HEK293T (cell line): ENCODE data around the gene ERCC8.

ENCODE experiments used
- ARNT ChIP-seq: fragments of 450-650 bp; IDR thresholded peaks from 2 replicates; pipeline ENCODE4 v1.6.1; 2017; ENCODE audit warnings: mild to moderate bottlenecking
- ELF4 ChIP-seq: fragments of 450-650 bp; IDR thresholded peaks from 2 replicates; pipeline ENCODE4 v1.6.1; 2017; ENCODE audit warnings: antibody characterized with exemption
- FOXA1 ChIP-seq: fragments of 450-650 bp; IDR thresholded peaks from 2 replicates; pipeline ENCODE4 v1.6.1; 2016; ENCODE audit warnings: mild to moderate bottlenecking
- HDGF ChIP-seq: fragments of 450-650 bp; IDR thresholded peaks from 2 replicates; pipeline ENCODE4 v1.6.1; 2017; ENCODE audit warnings: antibody characterized with exemption, borderline replicate concordance
- SP1 ChIP-seq: fragments of 450-650 bp; IDR thresholded peaks from 2 replicates; pipeline ENCODE4 v1.6.1; 2017
- SUZ12 ChIP-seq: fragments of 450-650 bp; IDR thresholded peaks from 2 replicates; pipeline ENCODE4 v1.6.1; 2016; ENCODE audit warnings: mild to moderate bottlenecking
- ZNF384 ChIP-seq: fragments of 450-650 bp; IDR thresholded peaks from 2 replicates; pipeline ENCODE4 v1.6.1; 2016

GRCh38 chr5:60852317-60852716 lies 92.6 kb downstream of the ERCC8 start:
- no peak for TF ChIP-seq SUZ12
- no peak for TF ChIP-seq HDGF
- no peak for TF ChIP-seq ARNT
- no peak for TF ChIP-seq FOXA1
- no peak for TF ChIP-seq SP1
- TF ChIP-seq ELF4, result no peak
- no peak for TF ChIP-seq ZNF384
